NOMO-1 treated with dmso at 0.1 percent for 144 hours (cell line): ENCODE data around the gene NUP210L.
"Not testable (repeated sequence)": the region's sequence is repeated elsewhere in the genome, so short reads cannot be mapped to it uniquely, and the experiment has no call there.

ENCODE experiments used
- DNase-seq: peaks from one replicate; lab custom pipeline; 2025; ENCODE audit not compliant: unreplicated experiment; lab: John Stamatoyannopoulos, UW

Gene NUP210L

DNA sequence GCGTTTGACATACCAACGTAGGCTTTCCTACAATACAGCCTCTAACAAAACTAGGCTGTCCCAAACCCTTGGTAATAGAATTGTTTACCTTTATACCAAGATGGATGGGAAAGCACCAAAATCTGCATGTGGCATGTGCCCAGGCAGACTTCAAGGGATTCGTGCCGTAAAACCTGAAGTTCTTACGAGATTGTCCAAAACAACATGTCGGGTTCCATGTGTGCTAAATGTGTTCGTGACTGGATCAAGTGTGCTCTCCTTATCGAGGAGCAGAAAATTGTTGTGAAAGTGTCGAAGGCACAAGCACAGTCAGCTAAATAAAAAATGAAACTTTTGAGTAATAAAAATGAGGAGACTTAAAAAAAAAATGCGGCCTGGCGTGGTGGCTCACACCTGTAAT lies 159.2 kb downstream of the NUP210L start:
- DNase-seq = no peak

DNA sequence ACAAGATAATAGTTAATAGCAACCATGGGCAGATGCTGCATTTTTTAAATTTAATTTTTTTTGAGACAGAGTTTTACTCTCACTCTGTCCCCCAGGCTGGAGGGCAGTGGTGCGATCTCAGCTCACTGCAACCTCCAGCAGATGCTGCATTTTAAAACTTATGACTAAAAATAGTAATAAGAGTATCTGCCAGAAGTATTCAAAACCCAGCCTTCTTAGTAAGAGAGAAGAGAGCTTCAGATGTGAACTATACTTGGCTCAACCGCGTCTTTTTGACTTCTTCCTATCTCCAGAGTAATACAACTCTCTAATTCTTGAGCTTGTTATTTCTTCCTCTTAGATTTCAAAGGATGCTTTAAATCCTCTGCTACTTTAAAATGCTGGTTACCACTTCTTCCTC lies 159.7 kb downstream of the NUP210L start:
- no peak for DNase-seq

DNA sequence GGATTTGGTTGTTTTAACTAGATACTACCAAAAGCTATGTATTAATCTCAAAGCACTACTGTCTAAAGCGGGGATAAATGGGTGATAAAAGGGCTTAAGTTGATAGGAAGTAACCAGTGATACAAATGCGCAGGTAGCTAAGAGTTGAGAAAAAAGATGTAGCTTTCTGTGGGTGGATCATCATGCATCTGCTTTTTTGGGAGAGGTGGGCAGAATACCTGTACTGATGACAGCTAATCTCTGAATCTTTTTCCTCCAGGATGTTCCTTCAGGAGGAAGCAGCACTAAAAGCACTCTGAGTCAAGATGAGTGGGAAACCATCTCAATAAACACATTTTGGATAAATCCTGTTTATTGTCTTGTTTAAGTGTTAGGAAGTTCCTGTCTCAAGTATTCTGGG lies 163.1 kb downstream of the NUP210L start:
- DNase-seq = no peak

DNA sequence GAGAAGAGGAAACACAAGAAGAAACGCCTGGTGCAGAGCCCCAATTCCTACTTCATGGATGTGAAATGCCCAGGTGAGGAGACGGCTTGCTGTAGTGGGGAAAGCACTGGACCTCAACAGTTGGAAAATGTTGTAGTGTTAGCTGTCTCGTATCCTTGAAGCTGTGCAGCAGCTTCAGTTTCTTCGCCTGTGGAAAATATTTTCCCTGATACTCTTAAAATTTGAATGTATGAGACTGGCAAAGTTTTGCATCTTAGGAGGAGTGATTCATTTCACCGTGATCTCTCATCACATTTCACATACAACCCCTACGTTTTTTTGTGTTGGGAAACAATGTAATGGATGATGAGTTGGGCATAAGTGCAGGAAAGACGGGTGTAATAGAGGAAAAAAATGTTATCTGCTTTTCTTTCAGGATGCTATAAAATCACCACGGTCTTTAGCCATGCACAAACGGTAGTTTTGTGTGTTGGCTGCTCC lies 163.7 kb downstream of the NUP210L start:
- no peak for DNase-seq

DNA sequence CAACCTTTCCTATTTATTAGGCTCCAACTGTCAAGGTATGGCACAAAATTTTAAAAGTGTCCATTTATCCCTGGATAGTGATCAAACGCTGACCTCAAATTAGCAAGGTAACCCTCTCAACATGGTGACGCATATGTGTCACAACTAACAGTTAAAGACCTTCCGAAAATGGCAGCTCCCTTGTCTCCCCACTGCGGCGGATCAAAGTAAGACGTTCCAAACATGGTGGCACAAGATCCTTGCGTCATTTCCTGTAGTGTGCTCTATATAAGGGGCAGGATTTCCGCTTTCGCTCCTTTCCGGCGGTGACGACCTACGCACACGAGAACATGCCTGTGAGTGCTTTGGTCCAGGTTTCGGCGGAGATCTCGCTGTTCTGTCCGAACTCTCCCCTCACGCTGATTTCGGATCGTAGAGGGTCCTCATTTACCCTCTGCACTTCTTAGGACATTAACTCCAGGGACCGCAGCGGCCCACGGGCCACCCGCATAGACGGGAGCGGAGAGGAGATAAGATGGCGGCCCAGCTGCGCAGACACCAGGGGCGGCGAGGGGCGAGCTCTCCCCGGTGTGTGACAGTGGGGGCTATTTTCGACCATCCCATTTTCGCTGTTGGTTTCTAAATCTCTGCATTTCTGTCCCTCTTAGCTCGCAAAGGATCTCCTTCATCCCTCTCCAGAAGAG lies 164.3 kb downstream of the NUP210L start, which contains the start of gene RPS27:
RPS27 (plus strand) TSS at position 295 of the 683 bp plus-strand sequence; CDS start at position 330, 35 bp downstream.
- peak; percentile 97 for DNase-seq

DNA sequence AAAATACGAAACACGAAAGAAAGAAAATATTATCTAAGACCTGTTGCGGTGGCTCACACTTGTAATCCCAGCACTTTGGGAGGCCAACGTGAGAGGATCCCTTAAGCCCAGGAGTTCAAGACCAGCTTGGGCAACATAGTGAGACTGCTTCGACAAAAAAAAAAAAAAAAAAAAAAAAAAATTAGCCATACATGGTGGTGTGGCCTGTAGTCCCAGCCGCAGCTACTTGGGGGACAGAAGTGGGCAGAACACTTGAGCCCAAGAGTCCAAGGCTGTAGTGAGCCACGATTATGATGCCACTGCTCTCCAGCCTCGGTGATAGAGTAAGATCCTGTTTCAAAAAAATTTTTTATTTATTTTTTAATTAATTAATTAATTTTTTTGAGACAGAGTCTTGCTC lies 167.3 kb downstream of the NUP210L start:
- no peak for DNase-seq

DNA sequence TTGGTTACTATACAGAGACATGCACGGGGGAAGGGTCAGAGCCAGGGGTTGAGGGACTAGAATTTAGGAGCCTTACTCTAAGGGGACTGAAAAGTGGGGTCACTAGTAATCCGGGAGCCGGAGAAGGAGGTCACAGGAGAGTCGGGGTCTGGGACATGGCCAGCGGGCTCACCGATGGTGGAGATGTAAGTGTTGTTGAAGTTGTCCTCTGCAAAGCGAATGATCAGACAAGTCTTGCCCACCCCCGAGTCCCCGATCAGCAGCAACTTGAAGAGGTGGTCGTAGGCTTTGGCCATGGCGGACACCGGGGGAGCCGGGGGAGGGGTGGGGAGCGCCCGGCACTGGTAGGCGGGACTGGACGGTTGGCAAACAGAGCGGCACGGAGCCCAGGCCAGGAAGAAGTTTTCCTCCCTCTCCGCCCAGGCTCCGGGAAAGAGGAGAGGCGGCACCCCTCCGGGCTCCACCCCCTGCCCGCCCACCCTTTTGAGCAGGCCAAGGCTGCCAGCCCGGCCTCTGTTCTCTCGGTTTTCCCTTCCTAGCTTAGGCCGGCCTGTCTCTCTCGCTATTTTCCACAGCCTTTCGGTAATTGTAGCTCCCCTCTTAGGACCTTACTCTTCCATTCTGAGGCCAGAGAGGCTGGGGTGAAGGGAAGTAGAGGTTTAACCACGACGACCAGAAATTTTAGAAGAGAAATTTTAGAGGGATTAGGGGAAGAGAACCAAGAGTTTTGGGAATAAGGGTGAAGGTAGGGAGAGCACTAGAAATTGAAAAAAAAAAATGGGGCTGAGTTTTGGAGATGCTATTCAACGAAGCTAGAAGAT lies 168.7 kb downstream of the NUP210L start, which contains the start of gene RAB13:
RAB13 (minus strand) TSS at position 399 of the 821 bp plus-strand sequence; CDS start at position 296, 103 bp downstream.
- DNase-seq = peak; percentile 38

DNA sequence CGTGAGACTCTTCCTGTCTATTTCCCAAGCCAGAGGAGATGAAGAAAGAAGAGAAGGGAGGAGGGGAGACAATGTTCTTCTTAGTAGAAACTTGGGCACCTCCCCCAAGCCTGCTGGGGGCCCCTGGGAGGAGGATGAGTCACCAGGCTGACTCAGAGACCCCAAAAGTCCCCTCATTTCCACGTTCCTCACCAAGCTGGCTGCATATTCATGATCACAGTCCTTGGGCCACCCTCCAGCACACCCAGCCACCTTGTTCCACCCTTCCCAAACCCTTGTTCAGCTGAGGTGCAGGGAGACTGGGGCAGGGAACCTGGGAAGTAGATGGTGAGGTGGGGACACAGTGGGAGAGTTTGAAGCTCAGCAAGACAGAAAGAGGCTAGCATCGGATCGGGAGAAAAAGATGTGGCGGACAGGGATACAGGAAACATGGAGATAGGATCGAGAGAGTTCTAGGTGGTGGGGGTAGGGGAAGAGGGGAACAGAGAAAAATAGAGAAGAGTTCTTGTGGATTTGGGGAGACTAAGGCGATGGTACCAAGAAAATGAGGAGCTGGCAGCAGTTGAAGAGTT lies 169.4 kb downstream of the NUP210L start:
- DNase-seq = no peak

DNA sequence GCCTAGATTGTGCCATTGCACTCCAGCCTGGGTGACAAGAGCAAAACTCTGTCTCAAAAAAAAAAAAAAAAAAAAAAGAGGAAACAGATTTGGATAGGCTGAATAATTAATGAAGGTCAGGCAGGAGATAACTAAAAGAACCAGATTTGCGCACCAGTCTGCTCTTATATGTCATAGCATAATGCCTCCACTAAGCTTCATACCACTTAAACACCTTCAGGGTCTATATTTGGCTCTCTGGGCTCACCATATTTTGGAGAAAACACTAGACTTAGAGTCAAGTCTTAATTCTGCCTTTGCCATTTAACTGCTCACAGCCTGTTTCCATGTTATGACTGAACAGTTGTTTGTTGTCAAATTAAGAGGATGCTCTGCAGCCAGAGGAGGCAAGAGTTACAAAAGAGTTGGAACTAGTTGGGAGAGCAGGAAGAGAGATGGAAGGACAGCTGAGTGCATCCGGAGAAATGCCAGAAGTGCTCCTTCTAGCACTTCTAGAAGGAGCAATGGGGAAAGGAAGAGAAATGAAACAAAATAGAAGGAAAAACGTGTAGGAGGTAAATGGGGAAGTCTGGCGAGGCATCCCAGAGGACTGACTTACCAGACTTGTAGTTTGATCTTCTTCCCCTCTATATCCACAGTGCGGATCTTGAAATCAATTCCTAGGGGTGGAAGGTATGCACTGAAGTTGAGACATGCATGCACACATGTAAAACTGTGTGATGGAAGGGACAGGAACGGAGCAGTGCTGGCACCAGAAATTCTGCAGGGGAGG lies 170.6 kb downstream of the NUP210L start:
- no peak for DNase-seq

DNA sequence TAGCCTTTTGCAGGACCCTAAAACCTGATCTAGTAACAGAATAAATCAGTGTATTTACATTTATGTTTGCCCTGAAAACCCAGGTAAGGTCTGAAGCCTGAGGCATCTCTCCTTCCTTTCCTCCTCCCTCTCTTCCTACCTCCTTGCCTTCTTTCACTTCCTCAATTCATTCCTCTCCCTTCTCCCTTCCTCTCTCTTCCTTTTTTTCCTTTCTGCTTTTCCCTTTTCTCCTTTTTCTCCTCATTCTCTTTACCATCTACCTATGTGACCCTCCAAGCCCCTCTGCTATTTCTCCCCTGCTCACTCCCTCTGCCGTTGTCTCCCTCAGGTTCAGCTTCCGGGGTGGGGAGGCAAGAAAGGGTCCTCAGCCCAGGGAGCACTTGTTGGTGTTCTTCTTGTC lies 173.1 kb downstream of the NUP210L start:
- DNase-seq = not testable (repeated sequence)

DNA sequence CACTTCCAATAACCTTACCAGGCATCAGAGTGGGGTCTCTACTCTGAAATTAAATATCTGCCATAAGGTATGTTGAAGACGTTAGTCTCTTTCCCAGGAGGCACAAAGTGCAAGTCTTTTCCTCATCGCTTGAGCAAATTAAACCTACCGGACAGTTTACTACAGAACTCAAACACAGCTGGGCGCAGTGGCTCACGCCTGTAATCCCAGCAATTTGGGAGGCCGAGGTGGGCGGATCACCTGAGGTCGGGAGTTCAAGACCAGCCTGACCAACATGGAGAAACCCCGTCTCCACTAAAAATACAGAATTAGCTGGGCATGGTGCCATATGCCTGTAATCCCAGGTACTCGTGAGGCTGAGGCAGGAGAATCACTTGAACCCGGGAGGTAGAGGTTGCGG lies 175.8 kb downstream of the NUP210L start:
- DNase-seq = not testable (repeated sequence)

DNA sequence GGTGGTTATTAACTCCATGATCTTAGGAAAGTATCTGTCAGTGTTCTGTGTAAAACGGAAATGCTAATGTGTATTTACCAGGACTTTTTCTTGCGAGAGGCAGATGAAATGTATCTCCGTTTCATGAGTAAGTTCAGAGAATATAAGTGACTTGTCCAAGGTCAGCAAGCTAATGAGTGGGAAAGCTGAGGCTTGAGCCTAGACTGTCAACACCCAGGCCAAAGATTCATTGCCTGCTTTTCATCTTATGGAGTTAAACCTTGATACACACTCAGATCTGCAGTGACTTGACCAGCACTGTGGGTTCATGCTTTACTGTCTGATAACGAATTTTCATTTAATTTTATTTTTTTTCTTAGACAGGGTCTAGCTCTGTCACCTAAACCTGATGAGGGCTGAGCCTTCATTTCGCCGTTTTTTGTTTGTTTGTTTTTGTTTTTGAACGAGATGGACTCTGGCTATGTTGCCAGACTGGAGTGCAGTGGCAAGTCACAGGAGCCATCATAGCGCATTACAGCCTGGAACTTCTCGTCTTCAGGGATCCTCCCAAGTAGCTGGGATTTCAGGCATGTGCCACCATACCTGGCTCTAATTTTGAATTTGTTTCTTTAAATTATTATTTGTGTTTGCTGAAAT lies 176.5 kb downstream of the NUP210L start:
- no peak for DNase-seq

DNA sequence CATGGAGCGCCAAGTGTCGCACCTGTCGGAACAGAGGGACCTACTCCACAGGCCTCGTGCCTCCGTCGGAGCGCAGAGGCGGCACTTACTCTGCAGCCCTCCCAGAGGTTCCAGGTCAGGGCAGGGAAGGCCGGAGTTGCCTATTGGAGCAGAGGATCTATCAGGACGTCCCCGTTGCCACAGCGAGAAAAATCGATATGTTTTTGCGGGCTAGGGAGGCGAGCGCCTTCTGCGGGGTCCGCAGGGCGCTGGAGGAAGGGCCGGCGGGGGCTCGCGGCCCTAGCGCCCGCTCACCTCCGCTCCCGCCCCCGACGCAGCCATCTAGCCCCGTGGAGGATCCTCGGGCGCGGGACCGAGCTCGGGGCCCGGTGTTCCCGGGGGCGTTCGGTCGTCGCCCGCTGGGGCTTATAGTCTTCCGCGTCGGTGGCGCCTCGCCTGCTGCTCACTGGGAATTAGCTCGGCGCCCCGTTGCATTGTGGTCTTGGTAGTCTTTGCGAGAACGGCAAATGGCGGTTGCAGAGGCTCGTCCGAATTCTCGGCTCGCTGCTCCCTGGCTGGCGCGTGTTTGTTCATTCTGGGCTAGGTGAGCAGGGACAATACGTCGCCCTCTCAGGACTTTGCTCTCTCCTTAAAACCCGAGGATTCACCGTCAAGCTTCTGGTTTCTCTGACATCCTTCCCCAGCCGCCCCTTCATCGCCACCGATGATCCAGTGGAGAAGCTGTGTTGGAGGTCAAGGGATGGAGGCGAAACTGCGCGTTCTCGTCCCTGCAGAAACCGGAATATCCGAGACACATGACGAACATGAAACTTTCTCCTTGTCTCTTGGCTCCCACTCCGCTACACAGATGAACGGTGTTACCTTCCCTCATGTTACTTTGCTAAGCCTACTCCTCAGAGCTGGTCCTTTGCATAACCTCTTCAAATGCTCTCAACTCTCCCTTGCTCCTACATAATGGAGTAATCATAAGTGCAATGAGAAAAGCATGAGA lies 177.3 kb downstream of the NUP210L start, which contains the start of gene JTB:
JTB (minus strand) TSS at position 425 of the 991 bp plus-strand sequence; CDS start at position 3, 422 bp downstream.
- peak; percentile 60 for DNase-seq

DNA sequence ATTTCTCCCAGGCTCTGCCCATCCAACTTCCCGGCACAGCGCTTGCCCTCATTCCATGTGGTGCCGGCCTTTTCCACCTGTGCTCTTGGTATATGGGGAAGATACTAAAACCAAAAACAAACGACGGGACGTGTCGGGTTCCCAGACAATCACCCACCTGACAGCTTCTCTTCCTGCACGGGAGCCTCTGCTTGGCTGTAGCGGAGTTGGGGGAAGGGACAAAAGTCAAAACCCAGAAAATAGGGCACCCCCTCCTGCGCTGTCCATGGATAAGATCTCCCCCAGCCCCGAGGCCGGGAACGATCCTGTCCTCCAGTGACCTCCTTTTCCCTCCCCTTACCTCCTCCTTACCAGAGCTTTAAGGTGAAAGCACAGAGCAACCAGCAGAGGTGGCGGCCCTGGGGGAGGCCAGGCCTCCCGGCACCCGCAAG lies 178.0 kb downstream of the NUP210L start:
- DNase-seq = no peak

DNA sequence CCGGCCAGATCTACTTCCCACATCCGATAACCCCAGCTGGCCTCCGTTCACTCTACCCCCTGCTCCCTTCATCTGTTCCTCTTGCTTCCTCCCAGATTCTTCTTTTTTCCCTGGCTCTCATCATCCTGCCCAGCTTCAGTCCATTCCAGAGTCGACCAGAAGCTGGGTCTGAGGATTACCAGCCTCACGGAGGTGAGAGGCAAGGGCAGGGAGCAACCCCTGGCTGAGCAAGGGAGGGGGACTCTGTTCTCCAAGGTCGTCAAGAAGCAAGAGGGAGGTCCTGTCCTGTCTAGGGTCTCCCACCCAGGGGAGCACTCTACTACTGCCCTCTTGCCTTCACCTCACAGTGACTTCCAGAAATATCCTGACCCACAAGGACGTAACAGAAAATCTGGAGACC lies 181.3 kb downstream of the NUP210L start:
- no peak for DNase-seq

DNA sequence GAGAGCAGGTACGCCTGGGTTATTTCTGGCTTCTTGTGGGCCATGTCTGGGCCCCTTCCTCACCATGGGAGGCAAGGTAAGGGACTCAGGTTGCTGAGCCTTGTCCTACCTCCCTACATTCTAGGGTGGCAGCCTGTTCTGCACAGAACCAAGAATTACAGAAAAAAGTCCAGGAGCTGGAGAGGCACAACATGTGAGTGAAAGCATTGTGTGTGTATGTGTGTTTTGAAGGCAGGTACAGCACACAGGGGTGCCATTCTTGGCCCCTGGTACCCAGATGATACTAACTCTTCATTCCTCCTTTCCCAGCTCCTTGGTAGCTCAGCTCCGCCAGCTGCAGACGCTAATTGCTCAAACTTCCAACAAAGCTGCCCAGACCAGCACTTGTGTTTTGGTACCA lies 181.8 kb downstream of the NUP210L start:
- DNase-seq = no peak

DNA sequence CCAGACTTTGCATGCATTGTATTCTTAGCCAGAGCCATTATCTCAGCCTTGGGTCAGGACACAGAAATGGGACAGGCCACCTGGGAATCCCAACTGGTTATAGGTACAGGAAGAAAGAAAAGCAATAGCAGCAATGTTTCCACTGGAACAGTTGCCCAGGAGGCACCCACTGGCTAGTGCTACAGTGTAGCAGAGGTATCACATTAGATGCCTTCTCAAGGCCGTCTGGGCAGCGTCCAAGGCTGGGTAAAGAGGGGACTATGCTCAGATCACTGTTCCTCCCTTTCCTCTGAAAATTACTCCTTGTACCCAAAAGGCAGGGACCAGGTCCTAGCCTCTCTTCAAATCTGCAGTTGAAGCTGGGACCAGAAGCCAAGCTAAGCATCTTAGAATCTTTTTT lies 184.5 kb downstream of the NUP210L start:
- DNase-seq = no peak

DNA sequence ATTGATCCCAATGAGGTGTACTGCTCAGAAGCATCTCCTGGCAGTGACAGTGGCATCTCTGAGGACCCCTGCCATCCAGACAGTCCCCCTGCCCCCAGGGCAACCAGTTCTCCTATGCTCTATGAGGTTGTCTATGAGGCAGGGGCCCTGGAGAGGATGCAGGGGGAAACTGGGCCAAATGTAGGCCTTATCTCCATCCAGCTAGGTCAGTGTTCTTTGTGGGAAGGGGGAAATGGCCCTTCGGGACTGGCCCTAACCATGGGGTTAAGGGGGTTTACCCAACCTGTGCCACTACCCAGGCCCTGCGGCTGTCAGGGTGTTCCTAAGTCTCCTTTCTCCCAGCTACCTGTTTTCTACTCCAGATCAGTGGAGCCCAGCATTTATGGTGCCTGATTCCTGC lies 185.9 kb downstream of the NUP210L start:
- DNase-seq = no peak

DNA sequence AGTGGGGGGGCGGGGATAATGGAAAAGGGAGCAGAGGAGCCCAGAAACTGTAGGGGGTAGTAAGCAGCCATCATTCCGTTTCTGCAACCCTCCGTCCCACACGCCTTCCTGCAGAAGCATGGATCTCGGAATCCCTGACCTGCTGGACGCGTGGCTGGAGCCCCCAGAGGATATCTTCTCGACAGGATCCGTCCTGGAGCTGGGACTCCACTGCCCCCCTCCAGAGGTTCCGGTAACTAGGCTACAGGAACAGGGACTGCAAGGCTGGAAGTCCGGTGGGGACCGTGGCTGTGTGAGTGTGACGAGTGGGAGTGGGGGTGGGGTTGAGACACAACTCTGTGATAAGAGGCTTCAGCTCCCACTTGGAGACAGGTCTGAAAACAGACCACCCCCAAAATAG lies 186.5 kb downstream of the NUP210L start:
- no peak for DNase-seq
